Breast epithelium (tissue), 4 donors: Measurements from ENCODE around the gene LOXL3. TPM values are rescaled to one million over a fixed set of nuclear protein-coding genes. Genes with fewer than 3 reads are reported as not detected.
"Not testable (repeated sequence)": the region's sequence is repeated elsewhere in the genome, so short reads cannot be mapped to it uniquely, and the experiment has no call there.

Source experiments
- DNase-seq, 2 donors: peaks; one replicate each; pipeline ENCODE4 v3.0.0-alpha.2; 2019; ENCODE audit warnings: low spot score in 2 of 2
- H3K27ac ChIP-seq, 2 donors: fragments of 200-600 bp; sonication (generic) in 1 of 2; one replicate each; pipeline ENCODE4 v1.5.1; 2016 to 2019; ENCODE audit warnings: mild to moderate bottlenecking in 1 of 2
- H3K27me3 ChIP-seq, 2 donors: fragments of 200-600 bp; sonication (generic) in 1 of 2; one replicate each; pipeline versions ENCODE4 v1.5.1 to v1.6.0; 2017 to 2019; ENCODE audit warnings: control low read depth in 1 of 2, mild to moderate bottlenecking in 1 of 2
- H3K36me3 ChIP-seq: fragments of 200-600 bp; one replicate; pipeline ENCODE4 v1.5.1; 2019
- H3K4me1 ChIP-seq, 2 donors: fragments of 200-600 bp; sonication (generic); one replicate each; pipeline ENCODE4 v1.5.1; 2016 to 2019; ENCODE audit warnings: control low read depth in 1 of 2
- H3K4me3 ChIP-seq, 3 donors: fragments of 200-600 bp; sonication (generic); 1 replicate in 2 of 3; 2 replicates in 1 of 3; pipeline ENCODE4 v1.5.1; 2016 to 2019; ENCODE audit warnings: mild to moderate bottlenecking in 3 of 3, moderate library complexity in 2 of 3
- H3K9me3 ChIP-seq, 2 donors: fragments of 200-600 bp; sonication (generic) in 1 of 2; one replicate each; pipeline ENCODE4 v1.5.1; 2016 to 2019; ENCODE audit warnings: control low read depth in 1 of 2
- CTCF ChIP-seq, 3 donors: fragments of 450-650 bp; IDR thresholded peaks; one replicate each; pipeline ENCODE4 v1.5.1; 2016 to 2017; ENCODE audit warnings: antibody characterized with exemption in 3 of 3, mild to moderate bottlenecking in 3 of 3, moderate library complexity in 3 of 3
- POLR2A ChIP-seq: fragments of 450-650 bp; IDR thresholded peaks from one replicate; pipeline ENCODE4 v1.6.1; 2016; ENCODE audit warnings: antibody characterized with exemption, mild to moderate bottlenecking, moderate library complexity
- POLR2AphosphoS5 ChIP-seq, 3 donors: sonication (generic); formaldehyde crosslinking; IDR thresholded peaks; one replicate each; pipeline ENCODE4 v1.6.1; 2017; ENCODE audit warnings: antibody characterized with exemption in 3 of 3
- intact Hi-C: fragments of 100-400 bp; cut with DNase I; formaldehyde crosslinking; loops from one replicate; pipeline ENCODE4 v1.15.1; 2023; ENCODE audit warnings: low total_unique reads
- total RNA-seq, 3 donors: library from RNA; depleted of rRNA; stranded (reverse); fragments of >200 nt; gene quantifications; one replicate each; pipeline ENCODE4 v1.1.0, GENCODE V29; 2016

LOXL3 gene
- total RNA-seq, 3 donors from 2014 or later = 3.7 to 7.8 (median 6.6) TPM

GRCh38 chr2:74566076-74566753 lies 12.5 kb upstream of the LOXL3 start:
- Histone ChIP-seq H3K9me3 (no peaks in the 10 kb centered on the region), H3K4me3 (no peak overlapping the region), H3K27me3 (no peaks in the 10 kb centered on the region), H3K27ac (no peak overlapping the region), H3K4me1 (no peaks in the 10 kb centered on the region), H3K36me3 (no peaks in the 10 kb centered on the region)
- DNase-seq = no peak
- TF ChIP-seq CTCF (IDR thresholded peaks at IDR 0.05) (no peak), POLR2A (no peak), POLR2AphosphoS5 (IDR thresholded peaks at IDR 0.05) (no peak)
- intact Hi-C loops = no loop called here

- TF ChIP-seq POLR2AphosphoS5 (IDR thresholded peaks at IDR 0.05) = no peak
- no peak for TF ChIP-seq POLR2A
- TF ChIP-seq CTCF (IDR thresholded peaks at IDR 0.05) = no peak
- no peak overlapping the region for H3K4me3 ChIP-seq
- no peak for DNase-seq
- H3K4me1 ChIP-seq = peaks cover 0 to 9% of the 10 kb centered on the region in 2 donors
- H3K27ac ChIP-seq = no peak overlapping the region
- no peaks in the 10 kb centered on the region for H3K9me3 ChIP-seq
- H3K36me3 ChIP-seq = no peaks in the 10 kb centered on the region
- no peaks in the 10 kb centered on the region for H3K27me3 ChIP-seq
- intact Hi-C loops = no loop called here
Measured at GRCh38 chr2:74564222-74564621, 10.5 kb upstream of the LOXL3 start.

GRCh38 chr2:74562126-74562775 lies 8.5 kb upstream of the LOXL3 start:
- no peak for DNase-seq
- TF ChIP-seq CTCF (IDR thresholded peaks at IDR 0.05) = no peak
- TF ChIP-seq POLR2AphosphoS5 (IDR thresholded peaks at IDR 0.05) = no peak
- no peak for TF ChIP-seq POLR2A
- H3K4me3 ChIP-seq = no peak overlapping the region
- peaks cover 0 to 9% of the 10 kb centered on the region in 2 donors for H3K4me1 ChIP-seq
- H3K36me3 ChIP-seq = no peaks in the 10 kb centered on the region
- intact Hi-C loops = no loop called here
- H3K27ac ChIP-seq = no peak overlapping the region
- no peaks in the 10 kb centered on the region for H3K27me3 ChIP-seq
- no peaks in the 10 kb centered on the region for H3K9me3 ChIP-seq

GRCh38 chr2:74561022-74561421 lies 7.3 kb upstream of the LOXL3 start:
- H3K27ac ChIP-seq = peak overlapping the region; percentile 55 to 64
- H3K4me1 ChIP-seq, intact Hi-C loops, H3K36me3 ChIP-seq, DNase-seq, H3K4me3 ChIP-seq, H3K9me3 ChIP-seq, H3K27me3 ChIP-seq: not testable (repeated sequence)

GRCh38 chr2:74560591-74560990 lies 6.8 kb upstream of the LOXL3 start:
- TF ChIP-seq POLR2AphosphoS5 (IDR thresholded peaks at IDR 0.05) (no peak), POLR2A (no peak), CTCF (IDR thresholded peaks at IDR 0.05) (no peak)
- Histone ChIP-seq H3K9me3 (no peaks in the 10 kb centered on the region), H3K27ac (peak overlapping the region; percentile 55 to 64), H3K4me3 (no peak overlapping the region), H3K36me3 (no peaks in the 10 kb centered on the region), H3K27me3 (no peaks in the 10 kb centered on the region), H3K4me1 (peaks cover 0 to 9% of the 10 kb centered on the region in 2 donors)
- intact Hi-C loops = no loop called here
- peak in 1 of 2 donors; percentile 58 for DNase-seq
